Measurements from ENCODE around the gene CDC7. TPM values are rescaled to one million over a fixed set of nuclear protein-coding genes. Genes with fewer than 3 reads are reported as not detected.
"Not testable (repeated sequence)": the region's sequence is repeated elsewhere in the genome, so short reads cannot be mapped to it uniquely, and the experiment has no call there.

The CDC7 gene
- total RNA-seq, 1 experiment from 2014 or later: 13.7 TPM

DNA sequence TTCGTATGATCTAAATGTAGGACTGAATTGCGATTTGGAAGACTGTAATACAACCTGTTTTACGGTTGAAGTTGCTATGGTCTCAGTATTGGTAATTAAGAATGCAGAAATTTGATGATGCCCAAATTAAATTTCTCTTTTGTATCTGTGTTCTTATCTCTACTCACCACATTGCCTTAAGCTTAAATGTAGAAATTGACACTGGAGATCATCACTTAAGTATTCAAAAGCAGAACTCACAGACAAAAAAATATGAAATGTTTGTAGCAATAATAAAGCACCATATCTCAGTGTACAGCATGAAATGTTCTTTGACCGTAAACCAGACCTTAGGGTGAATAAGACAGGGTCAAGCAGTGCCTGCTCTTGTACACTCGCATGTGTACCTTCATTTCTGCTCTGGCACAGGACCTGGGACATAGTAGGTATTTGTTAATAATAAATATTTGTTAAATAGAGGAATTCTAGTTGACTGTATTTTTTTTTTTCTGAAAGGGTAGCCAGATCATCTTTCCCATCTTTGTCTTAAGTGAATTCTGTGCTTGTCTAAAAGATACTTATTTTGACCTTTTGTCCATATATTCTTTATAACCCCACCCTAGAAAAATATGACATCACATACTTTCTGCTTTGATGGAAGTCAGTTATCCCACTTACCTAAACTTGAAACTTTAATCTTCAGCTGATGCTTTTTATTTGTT lies 1.5 kb downstream of the CDC7 start:
- no peak for DNase-seq (ENCODE audit: low read depth in 1 of 2, low spot score in 2 of 2)
- H3K27me3 ChIP-seq (replicated peaks): no peaks in the 10 kb centered on the region
- peaks cover 18% of the 10 kb centered on the region for H3K4me1 ChIP-seq (replicated peaks)
- H3K36me3 ChIP-seq: no peaks in the 10 kb centered on the region
- H3K27ac ChIP-seq: peak overlapping the region; percentile 88
- H3K9me3 ChIP-seq (replicated peaks): no peaks in the 10 kb centered on the region
- H3K4me3 ChIP-seq: peak overlapping the region; percentile 55

DNA sequence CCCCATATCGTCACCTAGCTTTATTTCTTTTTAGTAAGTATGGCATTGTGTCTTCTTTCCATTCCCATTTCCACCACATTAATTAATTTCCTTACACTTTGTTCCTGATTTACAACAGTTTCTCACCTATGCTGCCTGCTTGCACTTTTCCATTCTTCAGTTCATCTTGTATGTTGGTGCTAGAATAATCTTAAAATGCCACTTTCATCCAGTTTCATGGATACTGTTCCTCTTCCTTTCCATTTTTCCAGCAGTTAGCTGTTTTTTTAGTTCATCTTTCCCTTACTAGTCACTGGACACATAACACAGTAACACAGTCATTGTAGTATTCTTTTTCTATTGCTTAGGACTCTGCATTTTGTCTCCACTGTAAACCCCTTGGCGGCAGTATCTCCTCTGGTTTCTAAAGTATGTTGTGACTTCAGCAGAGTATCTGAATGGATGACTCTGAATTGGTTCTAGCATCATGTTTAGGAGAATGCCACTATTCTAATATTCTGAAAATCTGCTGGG lies 2.1 kb downstream of the CDC7 start:
- Histone ChIP-seq H3K4me1 (replicated peaks) (peaks cover 18% of the 10 kb centered on the region), H3K4me3 (no peak overlapping the region), H3K27ac (no peak overlapping the region), H3K36me3 (no peaks in the 10 kb centered on the region), H3K27me3 (replicated peaks) (no peaks in the 10 kb centered on the region), H3K9me3 (replicated peaks) (no peaks in the 10 kb centered on the region)
- DNase-seq (ENCODE audit: low read depth in 1 of 2, low spot score in 2 of 2): peak in 1 of 2 experiments; percentile 33

DNA sequence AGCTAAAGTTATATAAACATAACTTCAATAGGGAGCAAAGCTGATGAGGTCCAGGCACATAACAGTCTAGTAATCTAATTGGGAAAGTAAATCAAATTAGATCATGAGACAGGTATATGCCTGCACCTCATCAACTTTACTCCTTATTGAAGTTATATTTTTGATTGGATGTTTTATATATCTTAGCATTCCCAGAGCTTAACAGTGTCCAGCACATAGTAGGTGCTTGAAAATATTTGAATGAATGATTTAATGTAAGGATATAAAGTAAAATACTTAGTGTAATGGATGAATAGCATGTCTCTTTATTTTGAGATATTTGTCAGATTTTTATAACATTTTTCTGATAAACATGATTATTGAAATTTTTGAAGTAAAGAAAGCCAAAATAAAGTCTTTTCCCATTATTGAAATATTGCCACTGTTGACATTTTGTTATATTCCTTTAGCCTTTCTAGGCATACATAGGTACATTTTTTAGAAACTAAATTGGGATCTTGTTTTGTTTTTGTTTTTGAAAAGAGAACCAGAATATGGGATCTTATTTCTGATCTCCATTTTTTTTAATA lies 2.8 kb downstream of the CDC7 start:
- Histone ChIP-seq H3K36me3 (no peaks in the 10 kb centered on the region), H3K4me1 (replicated peaks) (peaks cover 18% of the 10 kb centered on the region), H3K4me3 (no peak overlapping the region), H3K27ac (no peak overlapping the region), H3K27me3 (replicated peaks) (no peaks in the 10 kb centered on the region), H3K9me3 (replicated peaks) (no peaks in the 10 kb centered on the region)
- no peak for DNase-seq (ENCODE audit: low read depth in 1 of 2, low spot score in 2 of 2)

DNA sequence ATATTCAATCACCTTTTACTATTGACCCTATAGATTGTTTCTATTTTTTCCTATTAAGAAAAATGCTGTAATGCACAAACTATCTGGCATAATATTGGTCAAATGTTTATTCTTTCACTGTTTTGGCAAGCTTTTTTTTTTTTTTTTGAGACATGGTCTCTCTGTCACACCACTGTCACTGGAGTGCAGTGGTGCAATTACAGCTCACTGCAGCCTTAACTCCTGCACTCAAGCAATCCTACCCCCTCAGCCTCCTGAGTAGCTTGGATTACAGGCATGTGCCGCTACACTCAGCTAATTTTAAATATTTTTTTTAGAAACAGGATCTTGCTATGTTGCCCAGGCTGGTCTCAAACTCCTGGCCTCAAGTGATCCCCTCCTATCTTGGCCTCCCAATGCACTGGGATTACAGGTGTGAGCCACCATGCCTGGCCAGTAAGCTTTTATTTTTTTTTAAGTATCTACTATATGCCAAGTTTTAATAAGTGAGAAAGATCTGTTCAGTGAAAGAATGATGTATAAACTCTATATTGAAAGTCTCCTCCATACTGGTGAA lies 3.4 kb downstream of the CDC7 start:
- Histone ChIP-seq H3K27ac (no peak overlapping the region), H3K4me1 (replicated peaks) (peaks cover 18% of the 10 kb centered on the region), H3K27me3 (replicated peaks) (no peaks in the 10 kb centered on the region), H3K9me3 (replicated peaks) (no peaks in the 10 kb centered on the region), H3K36me3 (peaks cover 6% of the 10 kb centered on the region), H3K4me3 (no peak overlapping the region)
- DNase-seq (ENCODE audit: low read depth in 1 of 2, low spot score in 2 of 2): no peak

DNA sequence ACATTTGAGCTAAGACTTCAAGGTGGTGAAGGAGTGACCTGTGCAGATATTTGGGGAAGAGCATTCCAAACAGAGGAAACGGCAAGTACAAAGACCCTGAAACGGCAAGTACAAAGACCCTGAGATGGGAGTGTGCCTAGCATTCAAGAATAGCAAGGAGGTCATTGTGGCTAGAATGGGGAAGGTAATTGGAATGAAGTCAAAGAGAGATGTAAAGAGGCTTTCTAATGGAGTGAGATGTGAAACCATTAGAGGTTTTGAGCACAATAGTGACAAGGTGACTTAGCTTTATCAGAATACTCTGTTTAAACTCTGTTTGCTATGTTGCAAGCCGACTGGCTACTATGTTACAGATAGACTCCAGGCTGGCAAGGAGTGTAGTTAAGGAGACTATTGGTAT lies 4.4 kb downstream of the CDC7 start:
- DNase-seq (ENCODE audit: low read depth in 1 of 2, low spot score in 2 of 2): no peak
- Histone ChIP-seq H3K36me3 (peaks cover 7% of the 10 kb centered on the region), H3K4me3 (no peak overlapping the region)

DNA sequence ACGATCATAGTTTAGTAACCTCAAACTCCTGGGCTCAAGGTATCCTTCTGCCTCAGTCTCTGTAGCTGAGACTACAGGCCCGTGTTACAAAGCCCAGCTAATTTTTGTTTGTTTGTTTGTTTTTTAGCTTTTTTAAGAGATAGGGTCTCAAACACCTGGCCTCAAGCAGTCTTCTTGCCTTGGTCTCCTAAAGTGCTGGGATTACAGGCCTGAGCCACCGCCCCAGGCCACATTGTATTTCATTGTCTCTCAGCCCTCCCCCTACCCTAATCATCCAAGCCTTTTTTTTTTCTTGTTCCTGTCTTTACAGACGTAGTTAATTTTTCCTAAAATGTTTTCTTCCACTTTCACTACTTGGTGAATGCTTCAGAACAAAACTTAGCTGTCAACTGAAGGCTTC lies 5.4 kb downstream of the CDC7 start:
- H3K4me3 ChIP-seq: no peak overlapping the region

More for the DNA sequence above, 4.4 kb downstream of the CDC7 start:
- Histone ChIP-seq H3K4me1 (replicated peaks) (peaks cover 16% of the 10 kb centered on the region), H3K9me3 (replicated peaks) (no peaks in the 10 kb centered on the region), H3K27me3 (replicated peaks) (no peaks in the 10 kb centered on the region), H3K27ac (no peak overlapping the region)

DNA sequence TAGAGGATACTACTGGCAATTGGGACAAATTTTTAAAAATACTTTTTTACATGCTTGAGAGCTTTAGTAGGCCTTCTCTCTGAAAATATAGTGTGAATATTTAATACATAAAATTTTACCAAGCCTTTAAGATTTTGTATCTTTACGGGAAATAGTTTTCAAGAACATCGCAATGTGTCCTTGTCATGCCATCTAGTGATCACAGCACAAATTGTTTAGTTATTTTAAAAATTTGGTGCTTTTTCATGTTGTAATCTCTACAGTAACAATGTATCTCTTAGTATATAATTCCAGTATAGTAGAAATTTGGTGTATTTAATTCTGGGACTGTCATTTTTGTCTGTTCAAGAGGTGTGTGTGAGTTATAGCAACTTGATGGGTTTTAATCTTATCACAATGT lies 6.7 kb downstream of the CDC7 start:
- H3K27me3 ChIP-seq (replicated peaks): no peaks in the 10 kb centered on the region
- H3K9me3 ChIP-seq (replicated peaks): no peaks in the 10 kb centered on the region
- DNase-seq (ENCODE audit: low read depth in 1 of 2, low spot score in 2 of 2): no peak
- H3K36me3 ChIP-seq: peaks cover 14% of the 10 kb centered on the region
- H3K4me3 ChIP-seq: no peak overlapping the region
- no peak overlapping the region for H3K27ac ChIP-seq
- peaks cover 5% of the 10 kb centered on the region; the same call in 1 of the 2 replicates for H3K4me1 ChIP-seq (replicated peaks)

More for the DNA sequence above, 5.4 kb downstream of the CDC7 start:
- H3K9me3 ChIP-seq (replicated peaks): no peaks in the 10 kb centered on the region
- H3K4me1 ChIP-seq (replicated peaks): peaks cover 10% of the 10 kb centered on the region; the same call in 1 of the 2 replicates
- no peak for DNase-seq (ENCODE audit: low read depth in 1 of 2, low spot score in 2 of 2)
- H3K27ac ChIP-seq: no peak overlapping the region
- peaks cover 7% of the 10 kb centered on the region for H3K36me3 ChIP-seq
- H3K27me3 ChIP-seq (replicated peaks): no peaks in the 10 kb centered on the region

DNA sequence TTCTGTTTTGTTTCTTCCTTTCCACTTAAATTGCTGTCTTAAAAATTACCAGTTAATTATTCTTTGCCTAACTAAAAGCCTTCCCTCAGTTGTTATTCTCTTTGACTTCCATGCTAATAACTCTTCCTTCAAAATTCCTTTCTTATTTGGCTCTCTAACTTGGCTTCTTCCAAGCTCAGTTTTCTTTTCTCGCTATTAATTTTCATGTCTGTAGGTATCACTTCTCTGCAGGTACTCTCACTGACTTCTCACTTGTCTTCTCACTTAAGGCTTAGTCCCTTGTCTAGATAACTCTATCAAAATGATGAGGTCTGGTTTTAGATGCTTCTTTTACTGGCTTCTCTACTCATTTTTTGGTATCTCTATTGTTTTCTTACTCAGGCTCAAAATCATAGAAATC lies 10.1 kb downstream of the CDC7 start:
- no peak for DNase-seq (ENCODE audit: low read depth in 1 of 2, low spot score in 2 of 2)
- Histone ChIP-seq H3K4me1 (replicated peaks) (no peaks in the 10 kb centered on the region), H3K4me3 (no peak overlapping the region), H3K27me3 (replicated peaks) (no peaks in the 10 kb centered on the region), H3K9me3 (replicated peaks) (no peaks in the 10 kb centered on the region), H3K27ac (no peak overlapping the region), H3K36me3 (peaks cover 38% of the 10 kb centered on the region)

DNA sequence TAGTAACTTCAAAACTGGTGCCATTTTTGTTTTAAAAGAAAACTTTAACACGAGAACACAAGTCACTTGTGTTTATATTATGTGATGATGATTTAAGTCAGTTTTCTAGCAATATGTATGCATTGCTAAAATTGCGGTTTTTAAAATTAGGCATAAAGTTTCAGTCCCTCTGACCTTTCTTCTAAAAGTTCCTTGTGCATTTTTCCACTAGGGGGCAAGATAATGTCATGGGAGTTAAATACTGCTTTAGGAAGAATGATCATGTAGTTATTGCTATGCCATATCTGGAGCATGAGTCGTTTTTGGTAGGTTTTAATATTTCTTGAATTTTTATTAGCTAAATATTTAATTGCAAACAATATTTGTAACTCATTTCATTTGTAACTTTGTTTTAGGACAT lies 10.7 kb downstream of the CDC7 start:
- Histone ChIP-seq H3K4me3 (no peak overlapping the region), H3K9me3 (replicated peaks) (no peaks in the 10 kb centered on the region), H3K36me3 (peaks cover 38% of the 10 kb centered on the region), H3K27ac (no peak overlapping the region), H3K4me1 (replicated peaks) (no peaks in the 10 kb centered on the region), H3K27me3 (replicated peaks) (no peaks in the 10 kb centered on the region)
- DNase-seq (ENCODE audit: low read depth in 1 of 2, low spot score in 2 of 2): peak in 1 of 2 experiments; percentile 34

DNA sequence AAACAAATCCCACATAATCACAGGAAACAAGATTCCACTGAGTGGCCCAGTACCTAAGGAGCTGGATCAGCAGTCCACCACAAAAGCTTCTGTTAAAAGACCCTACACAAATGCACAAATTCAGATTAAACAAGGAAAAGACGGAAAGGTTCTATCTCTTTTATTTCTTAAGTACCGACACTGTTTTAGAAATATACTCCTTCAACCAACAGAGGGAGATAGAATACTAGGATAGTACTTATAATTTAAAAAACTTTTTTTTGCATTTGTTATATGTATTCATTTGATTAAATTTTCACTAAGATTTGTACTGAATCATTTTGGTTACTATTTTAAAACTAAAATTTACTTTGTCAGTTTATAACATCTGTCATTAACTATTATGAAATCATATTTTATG lies 12.5 kb downstream of the CDC7 start:
- peaks cover 39% of the 10 kb centered on the region for H3K36me3 ChIP-seq
- no peaks in the 10 kb centered on the region for H3K9me3 ChIP-seq (replicated peaks)
- no peaks in the 10 kb centered on the region for H3K4me1 ChIP-seq (replicated peaks)
- no peak overlapping the region for H3K4me3 ChIP-seq
- H3K27ac ChIP-seq: no peak overlapping the region
- DNase-seq (ENCODE audit: low read depth in 1 of 2, low spot score in 2 of 2): no peak
- H3K27me3 ChIP-seq (replicated peaks): no peaks in the 10 kb centered on the region

DNA sequence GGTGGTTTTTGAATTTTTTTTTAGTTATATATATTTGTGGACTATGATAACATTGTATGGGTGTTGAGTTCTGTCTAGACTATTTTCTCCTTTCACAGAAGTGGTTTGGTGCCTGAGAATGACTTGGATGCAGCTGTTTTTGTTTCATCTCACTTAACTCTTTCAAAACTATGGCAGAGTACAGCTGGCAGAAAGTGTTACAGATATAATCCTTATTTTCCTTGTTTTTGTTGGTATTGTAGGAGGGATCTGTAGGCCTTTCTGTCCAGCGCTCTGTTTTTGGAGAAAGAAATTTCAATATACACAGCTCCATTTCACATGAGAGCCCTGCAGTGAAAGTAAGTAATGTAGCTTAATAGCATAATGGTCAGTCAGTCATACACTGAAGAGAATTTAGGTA lies 13.1 kb downstream of the CDC7 start:
- no peak overlapping the region for H3K27ac ChIP-seq
- H3K4me1 ChIP-seq (replicated peaks): no peaks in the 10 kb centered on the region
- DNase-seq (ENCODE audit: low read depth in 1 of 2, low spot score in 2 of 2): no peak
- peaks cover 38% of the 10 kb centered on the region for H3K36me3 ChIP-seq
- H3K4me3 ChIP-seq: no peak overlapping the region
- no peaks in the 10 kb centered on the region for H3K9me3 ChIP-seq (replicated peaks)
- H3K27me3 ChIP-seq (replicated peaks): no peaks in the 10 kb centered on the region

DNA sequence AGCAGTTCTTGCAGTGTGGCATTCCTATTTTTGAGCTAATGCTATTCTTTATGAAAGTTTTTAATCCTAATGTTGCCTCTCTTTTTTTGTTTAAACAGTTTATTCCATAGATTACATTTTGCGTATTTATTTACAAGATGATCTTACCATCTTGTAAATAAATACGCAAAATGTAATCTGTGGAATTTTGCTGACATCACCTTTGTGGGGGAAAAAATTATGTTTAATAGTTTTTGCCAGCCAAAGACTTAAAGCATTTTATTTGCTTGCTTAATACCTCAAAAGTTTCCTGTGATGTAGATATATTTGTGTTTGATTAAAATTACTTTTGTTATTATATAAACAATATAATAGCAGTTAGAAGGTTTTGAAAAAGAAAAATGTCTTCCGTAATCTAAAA lies 15.3 kb downstream of the CDC7 start:
- H3K27ac ChIP-seq: no peak overlapping the region
- no peak overlapping the region for H3K4me3 ChIP-seq
- no peaks in the 10 kb centered on the region for H3K27me3 ChIP-seq (replicated peaks)
- H3K36me3 ChIP-seq: peaks cover 35% of the 10 kb centered on the region
- DNase-seq (ENCODE audit: low read depth in 1 of 2, low spot score in 2 of 2): no peak
- no peaks in the 10 kb centered on the region for H3K4me1 ChIP-seq (replicated peaks)
- H3K9me3 ChIP-seq (replicated peaks): no peaks in the 10 kb centered on the region

DNA sequence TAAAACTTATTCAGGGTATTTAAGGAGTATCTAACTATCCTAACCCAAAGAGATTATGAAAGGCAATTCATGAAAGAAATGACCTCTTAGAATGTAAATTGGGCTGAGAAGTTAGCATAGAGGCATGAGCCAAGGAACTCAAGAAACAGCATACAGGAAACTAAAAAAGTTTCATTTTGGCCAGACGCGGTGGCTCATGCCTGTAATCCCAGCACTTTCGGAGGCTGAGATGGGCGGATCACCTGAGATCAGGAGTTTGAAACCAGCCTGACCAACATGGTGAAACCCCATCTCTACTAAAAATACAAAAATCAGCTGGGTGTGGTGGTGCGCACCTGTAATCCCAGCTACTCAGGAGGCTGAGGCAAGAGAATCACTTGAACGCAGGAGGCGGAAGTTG lies 16.0 kb downstream of the CDC7 start:
- not testable (repeated sequence) for H3K9me3 ChIP-seq (replicated peaks); DNase-seq (ENCODE audit: low read depth in 1 of 2, low spot score in 2 of 2); H3K4me3 ChIP-seq; H3K27me3 ChIP-seq (replicated peaks); H3K4me1 ChIP-seq (replicated peaks); H3K27ac ChIP-seq
- peaks cover 34% of the 10 kb centered on the region for H3K36me3 ChIP-seq

DNA sequence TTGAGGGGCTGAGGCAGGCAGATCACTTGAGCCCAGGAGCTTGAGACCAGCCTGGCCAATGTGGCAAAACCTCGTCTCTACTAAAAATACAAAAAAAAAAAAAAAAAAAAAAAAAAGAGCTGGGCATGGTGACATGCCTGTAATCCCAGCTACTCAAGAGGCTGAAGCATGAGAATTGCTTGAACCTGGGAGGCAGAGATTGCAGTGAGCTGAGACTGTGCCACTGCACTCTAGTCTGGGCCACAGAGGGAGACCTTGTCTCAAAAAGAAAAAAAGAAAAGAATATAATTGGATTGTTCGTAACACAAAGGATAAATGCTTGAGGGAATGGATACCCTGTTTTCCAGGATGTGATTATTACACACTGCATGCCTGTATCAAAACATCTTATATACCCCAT lies 18.5 kb downstream of the CDC7 start:
- DNase-seq (ENCODE audit: low read depth in 1 of 2, low spot score in 2 of 2); H3K27ac ChIP-seq; H3K4me3 ChIP-seq; H3K9me3 ChIP-seq (replicated peaks); H3K4me1 ChIP-seq (replicated peaks); H3K27me3 ChIP-seq (replicated peaks): not testable (repeated sequence)
- H3K36me3 ChIP-seq: peaks cover 11% of the 10 kb centered on the region
